ENCODE results near the gene SMPDL3A.

Gene SMPDL3A

GRCh38 chr6:122831511-122831910, 42.5 kb downstream of the SMPDL3A start:
- Histone ChIP-seq H3K27me3 (no peaks in the 10 kb centered on the region), H3K9ac (no peak overlapping the region), H3K4me1 (no peaks in the 10 kb centered on the region), H4K20me1 (no peaks in the 10 kb centered on the region), H3K36me3 (no peaks in the 10 kb centered on the region), H3K27ac (no peak overlapping the region), H3K4me3 (no peak overlapping the region), H3K4me2 (no peak overlapping the region), H3K9me3 (replicated peaks in 1 of 11) (no peaks in the 10 kb centered on the region)
- no peak for TF ChIP-seq Cebpa-rat (IDR thresholded peaks at IDR 0.05)

GRCh38 chr6:122832459-122832858, 43.4 kb downstream of the SMPDL3A start:
- H3K9me3 ChIP-seq (replicated peaks in 1 of 11): no peaks in the 10 kb centered on the region
- no peaks in the 10 kb centered on the region for H4K20me1 ChIP-seq
- no peaks in the 10 kb centered on the region for H3K4me1 ChIP-seq
- no peak overlapping the region for H3K9ac ChIP-seq
- no peaks in the 10 kb centered on the region for H3K27me3 ChIP-seq
- no peak overlapping the region for H3K27ac ChIP-seq
- H3K36me3 ChIP-seq: no peaks in the 10 kb centered on the region
- no peak overlapping the region for H3K4me2 ChIP-seq
- no peak overlapping the region for H3K4me3 ChIP-seq
- TF ChIP-seq Cebpa-rat (IDR thresholded peaks at IDR 0.05): no peak

GRCh38 chr6:122833021-122833491, 44.0 kb downstream of the SMPDL3A start:
- no peaks in the 10 kb centered on the region for H3K9me3 ChIP-seq (replicated peaks in 1 of 11)
- H3K27me3 ChIP-seq: no peaks in the 10 kb centered on the region
- H3K4me2 ChIP-seq: no peak overlapping the region
- no peaks in the 10 kb centered on the region for H3K36me3 ChIP-seq
- H3K27ac ChIP-seq: no peak overlapping the region
- no peak overlapping the region for H3K4me3 ChIP-seq
- H4K20me1 ChIP-seq: no peaks in the 10 kb centered on the region
- no peaks in the 10 kb centered on the region for H3K4me1 ChIP-seq
- no peak overlapping the region for H3K9ac ChIP-seq
- no peak for TF ChIP-seq Cebpa-rat (IDR thresholded peaks at IDR 0.05)

GRCh38 chr6:122838060-122838780, 49.2 kb downstream of the SMPDL3A start:
- Histone ChIP-seq H4K20me1 (no peaks in the 10 kb centered on the region), H3K27me3 (no peaks in the 10 kb centered on the region), H3K27ac (no peak overlapping the region; a peak in 1 of 22 replicates), H3K36me3 (no peaks in the 10 kb centered on the region), H3K4me2 (no peak overlapping the region), H3K9ac (0 out of 22 replicates have a peak overlapping the region, but pooled peaks of 1 of the 11 experiments have one; percentile 15), H3K4me3 (no peak overlapping the region), H3K9me3 (replicated peaks in 1 of 11) (no peaks in the 10 kb centered on the region), H3K4me1 (no peaks in the 10 kb centered on the region)
- no peak for TF ChIP-seq Cebpa-rat (IDR thresholded peaks at IDR 0.05)

GRCh38 chr6:122839472-122839871, 50.4 kb downstream of the SMPDL3A start:
- Histone ChIP-seq H4K20me1 (no peaks in the 10 kb centered on the region), H3K27ac (no peak overlapping the region), H3K27me3 (no peaks in the 10 kb centered on the region), H3K4me1 (no peaks in the 10 kb centered on the region), H3K4me3 (no peak overlapping the region), H3K9me3 (replicated peaks in 1 of 11) (no peaks in the 10 kb centered on the region), H3K36me3 (no peaks in the 10 kb centered on the region), H3K9ac (no peak overlapping the region), H3K4me2 (no peak overlapping the region)
- no peak for TF ChIP-seq Cebpa-rat (IDR thresholded peaks at IDR 0.05)

GRCh38 chr6:122839906-122840305, 50.8 kb downstream of the SMPDL3A start:
- no peaks in the 10 kb centered on the region for H3K4me1 ChIP-seq
- H3K4me2 ChIP-seq: no peak overlapping the region
- H3K9ac ChIP-seq: no peak overlapping the region; a peak in 1 of 22 replicates
- H3K9me3 ChIP-seq (replicated peaks in 1 of 11): no peaks in the 10 kb centered on the region
- H3K4me3 ChIP-seq: no peak overlapping the region
- TF ChIP-seq Cebpa-rat (IDR thresholded peaks at IDR 0.05): no peak
- no peaks in the 10 kb centered on the region for H4K20me1 ChIP-seq
- no peak overlapping the region for H3K27ac ChIP-seq
- H3K27me3 ChIP-seq: no peaks in the 10 kb centered on the region
- H3K36me3 ChIP-seq: no peaks in the 10 kb centered on the region

GRCh38 chr6:122845464-122845863, 56.4 kb downstream of the SMPDL3A start:
- Histone ChIP-seq H3K4me3 (no peak overlapping the region), H3K4me2 (peak overlapping the region in 1 of 11 experiments; percentile 42; a peak in 2 of 22 replicates), H3K27me3 (no peaks in the 10 kb centered on the region), H3K36me3 (no peaks in the 10 kb centered on the region), H3K27ac (no peak overlapping the region), H3K4me1 (peaks cover 0 to 9% (median 0%) of the 10 kb centered on the region in 10 experiments; a peak in 3 of 20 replicates), H3K9me3 (replicated peaks in 1 of 11) (peaks cover 0 to 4% (median 0%) of the 10 kb centered on the region in 11 experiments; a peak in 5 of 22 replicates), H3K9ac (no peak overlapping the region), H4K20me1 (no peaks in the 10 kb centered on the region)
- TF ChIP-seq Cebpa-rat (IDR thresholded peaks at IDR 0.05): no peak

- TF ChIP-seq Cebpa-rat (IDR thresholded peaks at IDR 0.05): no peak
- H3K9ac ChIP-seq: no peak overlapping the region
- H3K4me1 ChIP-seq: peaks cover 0 to 9% (median 0%) of the 10 kb centered on the region in 10 experiments; a peak in 3 of 20 replicates
- no peaks in the 10 kb centered on the region for H4K20me1 ChIP-seq
- H3K9me3 ChIP-seq (replicated peaks in 1 of 11): peaks cover 0 to 8% (median 0%) of the 10 kb centered on the region in 11 experiments; a peak in 5 of 22 replicates
- no peak overlapping the region for H3K27ac ChIP-seq
- no peak overlapping the region for H3K4me3 ChIP-seq
- peak overlapping the region in 2 of 11 experiments; percentile 17 to 42; a peak in 3 of 22 replicates for H3K4me2 ChIP-seq
- H3K36me3 ChIP-seq: no peaks in the 10 kb centered on the region
- H3K27me3 ChIP-seq: no peaks in the 10 kb centered on the region
These were observed 57.0 kb downstream of the SMPDL3A start for GRCh38 chr6:122845916-122846612.

GRCh38 chr6:122853259-122853995, 64.4 kb downstream of the SMPDL3A start:
- no peaks in the 10 kb centered on the region for H3K27me3 ChIP-seq
- no peak overlapping the region for H3K4me3 ChIP-seq
- no peak overlapping the region for H3K9ac ChIP-seq
- no peaks in the 10 kb centered on the region for H3K36me3 ChIP-seq
- no peak for TF ChIP-seq Cebpa-rat (IDR thresholded peaks at IDR 0.05)
- peaks cover 0 to 11% (median 0%) of the 10 kb centered on the region in 11 experiments; a peak in 5 of 22 replicates for H3K9me3 ChIP-seq (replicated peaks in 1 of 11)
- H3K4me1 ChIP-seq: peaks cover 10 to 23% (median 13%) of the 10 kb centered on the region in 10 experiments
- H3K4me2 ChIP-seq: peak overlapping the region; percentile 25 to 82 (median 59); a peak in 20 of 22 replicates
- no peaks in the 10 kb centered on the region for H4K20me1 ChIP-seq
- H3K27ac ChIP-seq: no peak overlapping the region

Measured in BLaER1 treated with 17β-estradiol and CSF1 and Interleukin-3, amounts not matched to agents 10 nM and 100 nM (cell line).